ENCODE results near the gene CDK5RAP1.

Gene CDK5RAP1

GRCh38 chr20:33407796-33408195 lies 6.5 kb upstream of the CDK5RAP1 start:
- no peak for TF ChIP-seq CTCF (IDR thresholded peaks at IDR 0.05; ENCODE audit: low read length, missing control alignments)
- H3K4me3 ChIP-seq (replicated peaks; ENCODE audit: low read depth, low read length) = no peak overlapping the region
- no peak for DNase-seq (ENCODE audit: low read depth)

GRCh38 chr20:33407251-33407650 lies 5.9 kb upstream of the CDK5RAP1 start:
- no peak overlapping the region for H3K4me3 ChIP-seq (replicated peaks; ENCODE audit: low read depth, low read length)
- TF ChIP-seq CTCF (IDR thresholded peaks at IDR 0.05; ENCODE audit: low read length, missing control alignments) = no peak
- peak; percentile 17 for DNase-seq (ENCODE audit: low read depth)

GRCh38 chr20:33404281-33404680 lies 3.0 kb upstream of the CDK5RAP1 start:
- no peak for TF ChIP-seq CTCF (IDR thresholded peaks at IDR 0.05; ENCODE audit: low read length, missing control alignments)
- no peak for DNase-seq (ENCODE audit: low read depth)
- H3K4me3 ChIP-seq (replicated peaks; ENCODE audit: low read depth, low read length) = no peak overlapping the region

GRCh38 chr20:33401921-33402369 lies 626 bp upstream of the CDK5RAP1 start:
- peak overlapping the region; percentile 98 for H3K4me3 ChIP-seq (replicated peaks; ENCODE audit: low read depth, low read length)
- no peak for TF ChIP-seq CTCF (IDR thresholded peaks at IDR 0.05; ENCODE audit: low read length, missing control alignments)
- DNase-seq (ENCODE audit: low read depth) = peak; percentile 29

- peak overlapping the region; percentile 98 for H3K4me3 ChIP-seq (replicated peaks; ENCODE audit: low read depth, low read length)
- peak; percentile 8 for TF ChIP-seq CTCF (IDR thresholded peaks at IDR 0.05; ENCODE audit: low read length, missing control alignments)
- DNase-seq (ENCODE audit: low read depth) = no peak
Observed at GRCh38 chr20:33400812-33401183, 521 bp downstream of the CDK5RAP1 start.

- H3K4me3 ChIP-seq (replicated peaks; ENCODE audit: low read depth, low read length) = peak overlapping the region; percentile 98
- TF ChIP-seq CTCF (IDR thresholded peaks at IDR 0.05; ENCODE audit: low read length, missing control alignments) = no peak
- peak; percentile 29 for DNase-seq (ENCODE audit: low read depth)
Observed at GRCh38 chr20:33399924-33400323, 1.4 kb downstream of the CDK5RAP1 start.

GRCh38 chr20:33394718-33395117 lies 6.6 kb downstream of the CDK5RAP1 start:
- DNase-seq (ENCODE audit: low read depth) = no peak

More at GRCh38 chr20:33394718-33395117, 6.6 kb downstream of the CDK5RAP1 start:
- peak; percentile 24 for TF ChIP-seq CTCF (IDR thresholded peaks at IDR 0.05; ENCODE audit: low read length, missing control alignments)
- H3K4me3 ChIP-seq (replicated peaks; ENCODE audit: low read depth, low read length) = no peak overlapping the region
